Astrocyte of the cerebellum (primary cell): ENCODE results near the gene P3R3URF.

Experiments used
- DNase-seq: peaks from one replicate; pipeline ENCODE4 v3.0.0-alpha.2; 2011; ENCODE audit warnings: low read depth
- H3K4me3 ChIP-seq: 2 replicates; pipeline ENCODE4 v1.5.1; 2011; ENCODE audit warnings: mild to moderate bottlenecking, low read depth, low read length, moderate library complexity
- in situ Hi-C: cut with HindIII; loops from 2 replicates; pipeline ENCODE4 v1.10.0; 2017; ENCODE audit warnings: low sequenced_read_pairs
- TF ChIP-seq, protein P1 (sequence below): IDR thresholded peaks from 2 replicates; pipeline ENCODE4 v1.5.1; 2012; ENCODE audit warnings: low read length, low read depth, moderate library complexity, mild to moderate bottlenecking; ENCODE audit errors: missing control alignments

P3R3URF gene

DNA sequence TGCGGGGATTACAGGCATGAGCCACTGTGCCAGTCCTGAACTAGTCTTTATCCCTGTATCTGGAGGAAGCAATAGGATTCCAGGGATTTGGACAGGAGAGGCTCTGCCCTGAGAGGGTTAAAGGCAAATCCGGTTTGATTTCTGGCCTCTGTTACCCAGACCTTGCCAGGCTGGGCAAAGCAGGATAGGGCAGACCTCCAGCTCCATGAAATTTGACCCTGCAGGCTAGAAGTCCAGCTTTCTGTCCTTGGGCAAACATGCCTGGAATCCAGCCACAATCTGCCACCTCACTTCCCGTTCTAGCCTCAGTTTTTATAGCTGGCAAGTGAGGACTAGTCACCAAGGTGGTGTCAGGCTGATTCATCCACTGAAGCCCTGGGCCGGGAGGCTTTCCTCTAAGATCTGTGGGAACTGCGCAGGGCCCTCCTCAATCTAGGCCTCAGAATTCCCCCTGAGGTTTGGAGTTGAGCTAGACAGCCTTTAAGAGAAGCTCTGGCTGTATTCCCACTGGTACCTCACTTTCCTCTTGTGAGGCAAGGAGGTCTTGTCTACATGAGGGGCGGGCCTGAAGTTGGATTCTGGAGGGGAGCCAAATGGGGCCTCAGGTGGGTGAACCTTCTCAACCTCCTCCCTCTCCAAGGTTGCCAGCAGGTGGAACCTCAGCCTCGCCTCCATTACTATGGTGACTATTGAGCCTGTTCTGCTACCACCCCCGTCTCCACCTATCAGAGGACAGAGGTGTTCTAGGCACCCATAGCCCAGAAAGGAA, 7.0 kb upstream of the P3R3URF start:
- DNase-seq = peak; percentile 43
- no peak overlapping the region for H3K4me3 ChIP-seq
- in situ Hi-C loops = loop anchor here (5.0 kb wide), 1 partner anchor 151 kb away; no protein-coding TSS in a partner anchor
- TF ChIP-seq, protein P1, sequence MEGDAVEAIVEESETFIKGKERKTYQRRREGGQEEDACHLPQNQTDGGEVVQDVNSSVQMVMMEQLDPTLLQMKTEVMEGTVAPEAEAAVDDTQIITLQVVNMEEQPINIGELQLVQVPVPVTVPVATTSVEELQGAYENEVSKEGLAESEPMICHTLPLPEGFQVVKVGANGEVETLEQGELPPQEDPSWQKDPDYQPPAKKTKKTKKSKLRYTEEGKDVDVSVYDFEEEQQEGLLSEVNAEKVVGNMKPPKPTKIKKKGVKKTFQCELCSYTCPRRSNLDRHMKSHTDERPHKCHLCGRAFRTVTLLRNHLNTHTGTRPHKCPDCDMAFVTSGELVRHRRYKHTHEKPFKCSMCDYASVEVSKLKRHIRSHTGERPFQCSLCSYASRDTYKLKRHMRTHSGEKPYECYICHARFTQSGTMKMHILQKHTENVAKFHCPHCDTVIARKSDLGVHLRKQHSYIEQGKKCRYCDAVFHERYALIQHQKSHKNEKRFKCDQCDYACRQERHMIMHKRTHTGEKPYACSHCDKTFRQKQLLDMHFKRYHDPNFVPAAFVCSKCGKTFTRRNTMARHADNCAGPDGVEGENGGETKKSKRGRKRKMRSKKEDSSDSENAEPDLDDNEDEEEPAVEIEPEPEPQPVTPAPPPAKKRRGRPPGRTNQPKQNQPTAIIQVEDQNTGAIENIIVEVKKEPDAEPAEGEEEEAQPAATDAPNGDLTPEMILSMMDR = no peak

DNA sequence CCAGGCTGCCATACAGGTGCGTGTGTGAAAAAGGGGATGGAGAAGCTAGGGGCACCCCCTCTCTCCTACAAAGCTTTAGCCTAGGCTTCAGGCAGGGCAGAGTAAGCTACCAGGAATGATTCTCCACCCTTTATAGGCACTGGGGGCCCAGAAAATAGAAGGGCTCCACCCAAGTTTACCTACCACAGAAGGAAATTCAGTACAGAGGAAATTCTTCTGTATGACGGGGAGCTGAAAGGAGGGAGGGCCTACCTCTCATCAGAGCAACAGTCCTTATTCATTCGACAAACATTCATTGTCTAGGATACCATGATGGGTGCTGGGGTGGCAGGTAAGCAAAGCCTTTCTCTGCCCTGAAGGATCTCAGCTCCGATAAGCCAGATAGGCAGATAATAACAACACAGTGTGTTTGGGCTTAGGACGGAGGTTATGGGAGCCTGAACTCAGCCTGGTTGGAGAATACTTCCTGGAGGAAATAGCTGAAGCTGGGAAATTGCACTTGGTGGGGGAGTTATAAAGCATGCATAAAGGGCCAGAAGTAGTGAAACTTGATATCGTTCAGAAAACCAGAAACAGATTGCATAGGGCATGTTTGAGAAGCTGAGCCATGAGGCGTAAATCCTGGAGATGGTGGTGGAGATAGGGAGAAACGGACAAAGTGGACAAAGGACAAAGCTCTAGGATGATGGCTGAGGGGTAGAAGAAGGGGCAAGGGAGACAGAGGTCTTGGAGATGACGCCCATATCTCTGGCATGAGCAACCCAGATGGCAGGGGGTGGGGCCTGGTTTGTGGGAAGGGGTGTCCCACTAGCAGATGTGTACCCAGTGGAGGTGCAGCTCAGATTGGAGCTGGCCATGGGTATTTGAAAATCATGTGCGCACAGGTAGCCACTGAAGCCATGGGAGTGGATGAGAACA, 5.3 kb upstream of the P3R3URF start:
- DNase-seq = peak; percentile 16
- TF ChIP-seq, protein P1 = no peak
- no peak overlapping the region for H3K4me3 ChIP-seq
- in situ Hi-C loops = loop anchor here (5.0 kb wide), 1 partner anchor 149 kb away; no protein-coding TSS in a partner anchor

DNA sequence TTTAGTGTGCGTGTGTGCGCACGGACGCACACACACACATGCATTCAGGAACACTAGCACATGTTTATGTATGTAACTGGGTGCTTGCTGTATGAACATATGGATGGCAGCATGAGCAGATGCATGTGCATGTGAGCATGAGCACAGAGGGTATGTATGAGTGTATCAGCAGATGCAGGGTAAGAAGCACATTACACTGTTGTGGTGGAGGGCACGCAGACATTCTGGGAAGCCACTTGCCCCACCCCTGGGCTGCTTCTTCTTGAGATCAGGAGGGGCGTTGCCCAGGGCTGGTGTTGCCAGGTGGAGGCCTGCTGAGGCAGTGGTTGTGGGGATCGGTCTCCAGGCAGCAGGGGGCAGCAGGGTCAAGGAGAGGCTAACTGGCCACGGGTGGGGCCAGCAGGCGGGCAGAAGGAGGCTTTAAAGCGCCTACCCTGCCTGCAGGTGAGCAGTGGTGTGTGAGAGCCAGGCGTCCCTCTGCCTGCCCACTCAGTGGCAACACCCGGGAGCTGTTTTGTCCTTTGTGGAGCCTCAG, 3.9 kb upstream of the P3R3URF start:
- H3K4me3 ChIP-seq = no peak overlapping the region
- TF ChIP-seq, protein P1 = no peak
- no peak for DNase-seq
- in situ Hi-C loops = loop anchor here (5.0 kb wide), 1 partner anchor 148 kb away; no protein-coding TSS in a partner anchor

DNA sequence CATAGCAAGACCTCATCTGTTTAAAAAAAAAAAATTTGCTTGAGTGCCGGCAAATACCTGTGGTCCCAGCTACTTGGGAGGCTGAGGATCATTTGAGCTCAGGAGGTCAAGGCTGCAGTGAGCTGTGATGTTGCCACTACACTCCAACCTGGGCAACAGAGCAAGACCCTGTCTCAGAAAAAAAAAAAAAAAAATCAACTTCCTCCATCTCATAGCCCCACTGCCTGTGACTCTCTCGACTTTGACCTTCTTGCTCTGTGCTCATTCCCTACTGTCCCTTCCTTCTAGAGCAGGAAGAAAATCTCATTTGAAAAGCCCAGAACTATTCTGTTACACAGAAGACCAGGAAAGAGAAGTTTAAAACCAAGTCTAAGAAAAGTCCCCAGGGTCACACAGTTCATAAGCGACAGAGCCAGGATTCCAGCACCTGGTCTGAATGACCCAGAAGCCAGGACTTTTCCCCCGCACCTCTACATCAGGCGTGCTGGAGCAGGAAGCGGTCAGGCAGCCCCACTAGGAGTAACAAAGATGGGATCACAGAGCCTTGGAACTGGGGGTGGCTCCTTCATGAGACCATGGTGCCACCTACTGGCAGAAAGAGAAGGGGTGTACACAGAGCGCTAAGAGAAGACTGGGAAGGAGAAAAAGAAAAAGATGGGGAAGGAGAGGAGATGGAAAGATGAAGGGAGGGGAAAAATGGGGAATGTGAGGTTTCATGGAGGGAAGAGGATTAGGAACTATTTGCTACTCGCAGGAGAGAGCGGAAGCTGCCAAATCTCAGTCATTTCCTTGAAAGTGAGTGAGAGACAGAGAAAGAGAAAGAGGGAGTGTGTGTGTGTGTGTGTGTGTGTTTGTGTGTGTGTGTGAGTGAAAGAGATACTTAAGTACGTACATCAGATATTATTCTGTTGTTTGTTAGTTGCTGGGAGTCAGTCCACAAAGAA, 3.1 kb upstream of the P3R3URF start:
- in situ Hi-C loops = loop anchor here (5.0 kb wide), 1 partner anchor 147 kb away; no protein-coding TSS in a partner anchor
- no peak overlapping the region for H3K4me3 ChIP-seq
- TF ChIP-seq, protein P1 = peak; percentile 96

DNA sequence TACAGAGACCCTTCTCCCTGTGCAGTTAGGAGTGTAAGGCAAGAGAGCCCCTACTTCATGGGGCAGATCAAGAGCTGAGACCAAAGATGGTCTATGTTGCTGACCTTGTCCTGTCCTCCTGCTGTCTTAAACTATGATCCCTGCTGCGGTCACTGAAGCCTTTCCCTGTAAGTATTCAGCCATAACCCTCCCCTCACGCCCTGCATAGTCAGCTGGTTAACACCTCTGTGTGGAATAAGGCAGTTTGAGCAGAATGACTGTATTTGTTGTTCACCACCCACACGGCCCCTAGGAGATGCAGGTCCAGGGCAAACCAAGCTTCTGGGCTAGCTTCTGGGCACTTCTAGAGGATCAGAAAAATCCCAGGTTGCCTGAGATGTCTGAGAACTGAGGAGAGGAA, 1.0 kb downstream of the P3R3URF start:
- in situ Hi-C loops = no loop called here
- H3K4me3 ChIP-seq = no peak overlapping the region
- DNase-seq = no peak
- TF ChIP-seq, protein P1 = no peak

More for the DNA sequence above, 3.1 kb upstream of the P3R3URF start:
- DNase-seq = peak; percentile 80
